Gastrocnemius medialis (tissue), 4 donors: ENCODE data around the gene BTLA. TPM values are rescaled to one million over a fixed set of nuclear protein-coding genes. Genes with fewer than 3 reads are reported as not detected.

Experiments
- ATAC-seq, 2 donors: fragments of 150-250 bp; one replicate each; pipeline ENCODE4 v1.9.1; 2016
- DNase-seq, 2 donors: peaks; one replicate each; pipeline ENCODE4 v3.0.0-alpha.2; 2019
- H3K27ac ChIP-seq, 4 donors: fragments of 200-600 bp; sonication (generic); 1 replicate in 1 of 4; 2 replicates in 3 of 4; pipeline ENCODE4 v1.5.1; 2016 to 2018; ENCODE audit warnings: mild to moderate bottlenecking in 2 of 4, moderate library complexity in 1 of 4
- H3K27me3 ChIP-seq, 3 donors: fragments of 200-600 bp; sonication (generic) in 2 of 3; 1 replicate in 1 of 3; 2 replicates in 2 of 3; pipeline versions ENCODE4 v1.5.1 to v1.6.0; 2016 to 2019; ENCODE audit warnings: mild to moderate bottlenecking in 1 of 3, moderate library complexity in 1 of 3
- H3K36me3 ChIP-seq, 2 donors: fragments of 200-600 bp; sonication (generic) in 1 of 2; one replicate each; pipeline ENCODE4 v1.5.1; 2017 to 2018
- H3K4me1 ChIP-seq, 2 donors: fragments of 200-600 bp; sonication (generic) in 1 of 2; one replicate each; pipeline ENCODE4 v1.5.1; 2016 to 2017; ENCODE audit warnings: mild to moderate bottlenecking in 2 of 2
- H3K4me3 ChIP-seq, 4 donors: fragments of 200-600 bp; sonication (generic) in 3 of 4; 1 replicate in 1 of 4; 2 replicates in 3 of 4; pipeline ENCODE4 v1.5.1; 2016 to 2019; ENCODE audit warnings: mild to moderate bottlenecking in 2 of 4
- H3K9me3 ChIP-seq, 3 donors: fragments of 200-600 bp; sonication (generic) in 2 of 3; 1 replicate in 1 of 3; 2 replicates in 2 of 3; pipeline ENCODE4 v1.5.1; 2016 to 2019
- CTCF ChIP-seq, 5 experiments: fragments of 450-650 bp in 3 of 5; fragments of 200-600 bp in 2 of 5; sonication (generic) in 2 of 5; IDR thresholded peaks in 4 of 5; conservative IDR thresholded peaks in 1 of 5; 1 replicate in 4 of 5; 2 replicates in 1 of 5; pipeline ENCODE4 v1.5.1; 2016 to 2019; ENCODE audit warnings: antibody characterized with exemption in 5 of 5, mild to moderate bottlenecking in 3 of 5, moderate library complexity in 3 of 5
- POLR2A ChIP-seq, 2 donors: fragments of 450-650 bp; IDR thresholded peaks; one replicate each; pipeline ENCODE4 v1.6.1; 2017; ENCODE audit warnings: antibody characterized with exemption in 2 of 2, mild to moderate bottlenecking in 2 of 2, moderate library complexity in 2 of 2
- in situ Hi-C, 4 donors: fragments of 200-750 bp; cut with MboI; loops; one replicate each; pipeline versions ENCODE4 v1.15.0 to v1.8.0; 2017; ENCODE audit warnings: low sequenced_read_pairs in 4 of 4
- intact Hi-C: fragments of 100-400 bp; cut with DNase I; formaldehyde crosslinking; loops from one replicate; pipeline ENCODE4 v1.15.1; 2023; ENCODE audit warnings: low total_unique reads
- total RNA-seq, 4 donors: library from RNA; depleted of rRNA; stranded (reverse); fragments of >200 nt; gene quantifications; one replicate each; pipeline versions ENCODE4 v1.1.0 to v1.2.3, GENCODE V29; 2016

BTLA gene
- total RNA-seq, 4 donors from 2014 or later = not detected

GRCh38 chr3:112486811-112487505 is 12.3 kb downstream of the BTLA start:
- no peak overlapping the region for H3K4me3 ChIP-seq

GRCh38 chr3:112484352-112484751 is 14.9 kb downstream of the BTLA start:
- DNase-seq (no peak), ATAC-seq (no peak)
- no peaks in the 10 kb centered on the region for H3K9me3 ChIP-seq
- H3K27me3 ChIP-seq = no peaks in the 10 kb centered on the region
- H3K27ac ChIP-seq = no peak overlapping the region
- H3K4me1 ChIP-seq = no peaks in the 10 kb centered on the region
- TF ChIP-seq POLR2A (IDR thresholded peaks at IDR 0.05) (no peak), CTCF (IDR thresholded peaks at IDR 0.05 in 4 of 5, conservative IDR thresholded peaks at IDR 0.05 in 1 of 5) (no peak)
- intact Hi-C loops = no loop called here
- H3K4me3 ChIP-seq = no peak overlapping the region
- in situ Hi-C loops = no loop called here
- no peaks in the 10 kb centered on the region for H3K36me3 ChIP-seq

More at GRCh38 chr3:112486811-112487505, 12.3 kb downstream of the BTLA start:
- H3K9me3 ChIP-seq = no peaks in the 10 kb centered on the region
- H3K27me3 ChIP-seq = no peaks in the 10 kb centered on the region
- H3K4me1 ChIP-seq = no peaks in the 10 kb centered on the region
- H3K27ac ChIP-seq = no peak overlapping the region
- intact Hi-C loops = no loop called here
- TF ChIP-seq CTCF (IDR thresholded peaks at IDR 0.05 in 4 of 5, conservative IDR thresholded peaks at IDR 0.05 in 1 of 5) (no peak), POLR2A (IDR thresholded peaks at IDR 0.05) (no peak)
- no peak for DNase-seq
- H3K36me3 ChIP-seq = no peaks in the 10 kb centered on the region
- no peak for ATAC-seq
- in situ Hi-C loops = no loop called here

GRCh38 chr3:112482675-112483074 is 16.6 kb downstream of the BTLA start:
- Histone ChIP-seq H3K27ac (no peak overlapping the region), H3K4me1 (no peaks in the 10 kb centered on the region), H3K36me3 (no peaks in the 10 kb centered on the region), H3K9me3 (no peaks in the 10 kb centered on the region), H3K4me3 (no peak overlapping the region), H3K27me3 (no peaks in the 10 kb centered on the region)
- intact Hi-C loops = no loop called here
- ATAC-seq = no peak
- no peak for DNase-seq
- in situ Hi-C loops = no loop called here
- TF ChIP-seq CTCF (IDR thresholded peaks at IDR 0.05 in 4 of 5, conservative IDR thresholded peaks at IDR 0.05 in 1 of 5) = no peak
- TF ChIP-seq POLR2A (IDR thresholded peaks at IDR 0.05) = no peak

- ATAC-seq (no peak), DNase-seq (no peak)
- H3K27me3 ChIP-seq = no peaks in the 10 kb centered on the region
- intact Hi-C loops = no loop called here
- H3K27ac ChIP-seq = no peak overlapping the region
- H3K4me3 ChIP-seq = no peak overlapping the region
- in situ Hi-C loops = no loop called here
- TF ChIP-seq POLR2A (IDR thresholded peaks at IDR 0.05) (no peak), CTCF (IDR thresholded peaks at IDR 0.05 in 4 of 5, conservative IDR thresholded peaks at IDR 0.05 in 1 of 5) (no peak)
- no peaks in the 10 kb centered on the region for H3K4me1 ChIP-seq
- H3K36me3 ChIP-seq = no peaks in the 10 kb centered on the region
- H3K9me3 ChIP-seq = no peaks in the 10 kb centered on the region
These were observed 18.0 kb downstream of the BTLA start for GRCh38 chr3:112481302-112481721.

- in situ Hi-C loops (no loop called here), intact Hi-C loops (no loop called here)
- no peaks in the 10 kb centered on the region for H3K36me3 ChIP-seq
- no peak overlapping the region for H3K27ac ChIP-seq
- no peaks in the 10 kb centered on the region for H3K9me3 ChIP-seq
- H3K4me1 ChIP-seq = no peaks in the 10 kb centered on the region
- no peaks in the 10 kb centered on the region for H3K27me3 ChIP-seq
- no peak overlapping the region for H3K4me3 ChIP-seq
- ATAC-seq (no peak), DNase-seq (no peak)
- TF ChIP-seq CTCF (IDR thresholded peaks at IDR 0.05 in 4 of 5, conservative IDR thresholded peaks at IDR 0.05 in 1 of 5) (no peak), POLR2A (IDR thresholded peaks at IDR 0.05) (no peak)
These were observed 21.4 kb downstream of the BTLA start for GRCh38 chr3:112477891-112478290.
